Choroid plexus epithelial cell (primary cell): ENCODE measurements around the gene HSPA13.
A peak's percentile ranks its signal among the peaks of the same experiment; 100 is the strongest.

Experiments used
- DNase-seq: peaks from one replicate; pipeline ENCODE4 v3.0.0-alpha.2; 2010; ENCODE audit warnings: low read depth
- H3K4me3 ChIP-seq: 2 replicates; pipeline ENCODE4 v1.5.1; 2011; ENCODE audit warnings: low read depth, mild to moderate bottlenecking, control low read depth, low read length, moderate library complexity
- CTCF ChIP-seq: conservative IDR thresholded peaks from 2 replicates; pipeline ENCODE4 v1.5.1; 2011; ENCODE audit warnings: low read depth, mild to moderate bottlenecking, control low read depth, inconsistent platforms, low read length, moderate library complexity

The HSPA13 gene

GRCh38 chr21:14382835-14383595, at the start of gene HSPA13:
HSPA13 (minus strand) TSS chr21:14383146; CDS start chr21:14383119, 27 bp downstream.
- H3K4me3 ChIP-seq = peak within 1 kb of the TSS; percentile 97
- TF ChIP-seq CTCF = no peak
- DNase-seq = peak; percentile 100

GRCh38 chr21:14418920-14419319, 36.0 kb upstream of the HSPA13 start:
- DNase-seq = no peak
- no peak overlapping the region for H3K4me3 ChIP-seq
- TF ChIP-seq CTCF = no peak

DNA sequence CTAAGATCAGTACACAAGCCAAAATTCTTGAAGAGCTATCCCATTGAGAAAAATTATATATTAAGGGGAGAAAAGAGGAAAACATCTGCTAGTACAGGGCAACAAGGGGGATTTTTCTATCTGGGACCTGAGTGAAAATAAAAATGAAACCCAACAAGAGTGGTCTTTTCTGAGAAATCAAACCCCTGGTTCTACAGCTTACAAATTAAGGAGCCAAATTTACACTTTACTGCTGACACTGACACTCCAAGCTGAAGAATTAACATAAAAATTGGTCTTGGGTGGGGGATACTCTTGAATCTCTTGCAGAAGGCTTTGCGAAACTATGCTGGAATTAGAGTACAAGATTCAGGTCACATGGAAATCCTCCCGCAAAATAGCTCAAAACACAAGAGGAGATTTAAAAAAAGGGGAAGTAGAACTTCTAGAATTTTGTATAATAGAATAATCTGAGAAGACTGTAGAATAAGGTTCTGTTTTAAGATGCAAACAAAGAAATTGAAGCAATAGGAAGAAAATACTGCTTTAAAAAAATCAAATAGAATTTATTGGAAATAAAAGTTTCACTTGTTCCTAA, 32.1 kb upstream of the HSPA13 start:
- no peak for TF ChIP-seq CTCF
- no peak overlapping the region for H3K4me3 ChIP-seq
- no peak for DNase-seq

DNA sequence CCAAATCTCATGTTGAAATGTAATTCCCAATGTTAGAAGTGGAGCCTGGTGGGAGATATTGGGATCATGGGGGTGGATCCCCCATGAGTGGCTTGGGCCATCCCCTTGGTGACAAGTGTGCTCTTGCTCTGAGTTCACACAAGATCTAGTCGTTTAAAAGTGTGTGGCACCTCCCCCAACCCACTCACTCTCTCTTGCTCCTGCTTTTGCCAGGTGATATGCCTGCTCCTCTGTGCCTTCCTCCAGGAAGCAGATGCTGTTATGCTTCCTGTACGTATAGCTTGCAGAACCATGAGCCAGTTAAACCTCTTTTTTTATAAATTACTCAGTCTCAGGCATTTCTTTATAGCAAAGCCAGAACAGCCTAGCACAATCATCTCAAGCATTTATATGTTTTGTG, 23.0 kb upstream of the HSPA13 start:
- TF ChIP-seq CTCF = no peak
- no peak overlapping the region for H3K4me3 ChIP-seq
- no peak for DNase-seq

DNA sequence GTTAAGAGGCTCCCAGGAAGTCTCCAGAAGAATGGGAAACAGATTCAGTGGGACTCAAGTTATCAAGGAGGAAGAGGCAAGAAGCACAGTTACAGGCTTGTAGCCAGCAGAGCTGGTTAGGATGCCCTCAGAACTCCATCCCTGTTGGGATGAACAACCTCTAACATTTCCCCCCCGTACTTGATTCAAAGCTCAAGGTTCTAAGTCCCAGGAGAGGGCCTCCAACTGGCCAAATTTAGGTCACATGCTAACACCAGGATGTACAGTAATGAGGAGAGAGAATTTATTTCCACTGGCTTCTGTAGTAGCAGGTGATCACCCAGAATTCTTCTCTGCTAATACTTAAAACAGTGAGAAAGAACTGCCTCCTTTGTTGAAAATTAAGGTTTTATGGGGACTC, 22.3 kb upstream of the HSPA13 start:
- no peak overlapping the region for H3K4me3 ChIP-seq
- DNase-seq = no peak
- TF ChIP-seq CTCF = no peak

- peak; percentile 71 for TF ChIP-seq CTCF
- peak; percentile 69 for DNase-seq
- no peak overlapping the region for H3K4me3 ChIP-seq
Measured at GRCh38 chr21:14403681-14404318, 20.9 kb upstream of the HSPA13 start.
